RWPE1 (cell line): Measurements from ENCODE around the gene IRAK4.

Experiments used
- CTCF ChIA-PET: fragments of 350-600 bp; sonication (Branson Sonifier 250); formaldehyde crosslinking; extraction: SDS; loops from one replicate; lab custom pipeline; 2021; lab: Yijun Ruan, JAX
- POLR2A ChIA-PET: fragments of 400-600 bp; formaldehyde crosslinking; extraction: SDS; loops from one replicate; lab custom pipeline; 2020; ENCODE audit warnings: antibody characterized with exemption; ENCODE audit not compliant: low non-redundant PET; lab: Yijun Ruan, JAX
- DNase-seq: peaks from one replicate; pipeline ENCODE4 v3.0.0; 2012; ENCODE audit warnings: low spot score
- H3K27ac ChIP-seq: fragments of 450-650 bp; 2 replicates; pipeline ENCODE4 v1.5.1; 2017
- CTCF ChIP-seq: fragments of 450-650 bp; conservative IDR thresholded peaks from 2 replicates; pipeline ENCODE4 v1.5.1; 2017; ENCODE audit warnings: low read depth, mild to moderate bottlenecking

IRAK4 gene

DNA sequence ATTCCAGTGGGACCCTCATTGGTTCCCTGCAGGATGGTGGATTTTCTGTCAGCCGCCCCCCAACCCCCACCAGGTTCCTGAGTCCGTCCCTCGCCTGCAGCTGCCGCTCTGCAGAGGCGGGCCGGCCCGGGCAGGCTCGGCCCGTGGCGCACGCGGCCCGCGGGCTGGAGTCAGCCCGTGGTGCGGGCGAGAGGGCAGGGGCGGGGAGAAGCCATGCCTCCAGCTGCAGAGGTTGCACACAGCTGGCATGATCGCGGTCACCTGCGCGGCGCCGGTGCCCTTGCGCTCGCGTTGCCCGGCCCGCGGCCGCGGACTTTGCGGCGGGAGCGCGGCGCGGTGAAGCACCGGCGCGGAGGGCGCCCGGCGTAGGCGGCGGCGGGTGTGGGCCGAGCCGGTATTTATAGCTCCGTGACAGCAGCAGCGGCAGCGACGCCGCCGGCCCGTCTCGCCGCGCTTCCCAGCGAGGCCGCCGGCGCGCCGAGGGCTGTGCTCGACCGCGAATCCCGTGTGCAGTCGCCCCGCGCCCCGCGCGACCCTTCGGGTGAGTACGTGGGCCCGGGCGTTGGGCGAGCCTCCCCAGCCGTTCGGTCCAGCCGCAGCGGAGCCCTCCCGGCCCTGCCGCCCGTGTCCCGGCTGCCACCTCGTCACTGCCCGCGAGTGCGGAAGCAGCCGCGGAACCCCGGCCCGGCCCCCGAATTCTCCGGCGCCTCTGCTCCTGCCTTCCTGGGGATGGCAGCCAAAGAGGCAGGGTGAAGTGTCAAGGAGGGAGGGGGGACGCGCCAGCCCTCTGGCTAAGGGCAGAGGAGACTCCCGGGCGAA, 77.1 kb downstream of the IRAK4 start, which contains the start of gene TMEM117:
Gene TMEM117 (plus strand): TSS at position 426 of the 819 bp plus-strand sequence.
- POLR2A ChIA-PET, result interaction anchor here (1.4 kb wide), 1 partner anchor 30 kb away, joined by 4 read pairs; the partner anchor contains the start of gene TWF1
- CTCF ChIA-PET, result no interaction called here
- peak within 1 kb of the TSS; percentile 79 for H3K27ac ChIP-seq
- no peak for TF ChIP-seq CTCF
- peak; percentile 50 for DNase-seq

DNA sequence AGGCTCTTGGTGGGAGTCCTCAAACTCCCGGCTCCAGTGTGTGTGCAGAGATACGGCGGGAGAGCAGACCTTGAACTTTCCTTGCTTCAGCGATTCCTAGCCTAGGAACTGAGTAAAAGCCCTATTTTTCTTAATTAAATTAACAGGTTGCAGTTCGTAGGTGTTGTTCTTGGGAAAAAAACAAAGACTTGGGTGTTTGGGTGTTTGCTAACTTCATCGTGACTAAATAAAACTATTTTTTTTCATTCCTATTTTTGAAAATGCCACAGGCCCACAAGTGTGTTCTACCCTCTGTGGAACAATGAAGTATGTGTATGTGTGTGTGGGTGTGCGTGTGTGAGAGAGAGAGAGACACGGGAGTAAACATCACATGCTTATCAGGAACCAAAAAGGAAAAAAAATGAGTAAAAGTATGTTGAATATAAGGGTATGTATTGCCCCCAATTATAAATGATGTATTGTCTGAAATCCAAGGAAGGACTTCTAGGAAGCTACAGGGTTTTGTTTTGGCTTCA, 77.8 kb downstream of the IRAK4 start:
- peak overlapping the region; percentile 79 for H3K27ac ChIP-seq
- DNase-seq, result no peak
- no peak for TF ChIP-seq CTCF
- POLR2A ChIA-PET, result interaction anchor here (1.4 kb wide), 1 partner anchor 31 kb away, joined by 4 read pairs; the partner anchor contains the start of gene TWF1
- CTCF ChIA-PET, result no interaction called here
